SK-N-MC (cell line): ENCODE data around the gene EAPP.

Experiments used
- EZH2 ChIP-seq: fragments of 200-600 bp; sonication (generic); IDR thresholded peaks from one replicate; pipeline ENCODE4 v1.6.1; 2017; ENCODE audit warnings: antibody characterized with exemption
- FOXP2 ChIP-seq: optimal IDR thresholded peaks from 2 replicates; pipeline ENCODE3; 2011; ENCODE audit warnings: mild to moderate bottlenecking, moderate library complexity; ENCODE audit not compliant: insufficient read depth; ENCODE audit errors: extremely low read length, control extremely low read depth
- POLR2AphosphoS5 ChIP-seq: IDR thresholded peaks from 2 replicates; pipeline ENCODE4 v1.6.1; 2012; ENCODE audit warnings: mild to moderate bottlenecking, low read depth, low read length, borderline replicate concordance

DNA sequence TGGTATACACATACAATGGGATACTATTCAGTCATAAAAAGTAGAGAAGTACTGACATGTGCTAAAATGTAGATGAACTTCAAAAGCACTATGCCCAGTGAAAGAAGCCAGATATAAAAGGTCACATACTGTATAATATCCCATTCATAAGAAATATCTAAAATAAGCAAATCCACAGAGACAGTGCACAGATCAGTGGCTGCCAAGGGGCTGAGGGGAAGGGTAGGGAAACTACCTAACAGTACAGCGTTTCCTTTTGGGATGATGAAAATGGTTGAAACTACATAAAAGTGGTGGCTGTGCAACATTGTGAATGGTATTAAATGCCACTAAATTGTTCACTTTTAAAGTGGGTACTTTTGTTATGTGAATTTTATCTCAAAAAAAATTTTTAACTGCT lies 11.9 kb downstream of the EAPP start:
- TF ChIP-seq EZH2: no peak
- TF ChIP-seq POLR2AphosphoS5: no peak
- no peak for TF ChIP-seq FOXP2
